HepG2 (cell line): ENCODE measurements around the gene ZDHHC14. TPM values are rescaled to one million over a fixed set of nuclear protein-coding genes. Genes with fewer than 3 reads are reported as not detected.

Experiments
- ATAC-seq: fragments of 200-7000 bp; cut with Tn5 transposase; 3 replicates; pipeline ENCODE4 v1.9.1; 2020; ENCODE audit warnings: mild to moderate bottlenecking, moderate library complexity
- BruUV-seq: library from RNA; stranded (reverse); fragments of 400-500 nt; replicated peaks from 2 replicates; lab custom pipeline; 2021; lab: Mats Ljungman, UMichigan
- CTCF ChIA-PET: fragments of 300-600 bp; formaldehyde crosslinking; extraction: SDS; loops from one replicate; lab custom pipeline; 2021; ENCODE audit warnings: low total read pairs, inconsistent platforms, low intra/inter-chr PET ratio; lab: Yijun Ruan, JAX
- POLR2A ChIA-PET: fragments of 350-600 bp; sonication (Branson Sonifier 250); formaldehyde crosslinking; loops from one replicate; lab custom pipeline; 2020; ENCODE audit warnings: antibody characterized with exemption, inconsistent platforms; lab: Yijun Ruan, JAX
- DNase-seq: peaks from one replicate; pipeline ENCODE4 v3.0.0-alpha.2; 2015; ENCODE audit warnings: low spot score
- FAIRE-seq: peaks from 3 replicates; lab custom pipeline; 2011; peaks lifted over from hg19 to GRCh38; lab: Jason Lieb, UNC
- H2AFZ ChIP-seq: one replicate; pipeline ENCODE4 v1.6.1; 2011; ENCODE audit warnings: low read length, inconsistent platforms
- H3K27ac ChIP-seq: fragments of 300-600 bp; 3 replicates; pipeline ENCODE4 v1.8.0; 2011; ENCODE audit warnings: mixed run types, mild to moderate bottlenecking, mixed read lengths, low read length, inconsistent platforms; ENCODE audit not compliant: insufficient read depth; ENCODE audit errors: extremely low read length
- H3K27me3 ChIP-seq, 2 experiments: fragments of 200-600 bp in 1 of 2; 2 replicates in 1 of 2; 3 replicates in 1 of 2; pipeline versions ENCODE4 v1.6.0 to v1.8.0; 2011; ENCODE audit warnings: low read length in 2 of 2, mild to moderate bottlenecking in 2 of 2, moderate library complexity in 2 of 2, inconsistent platforms in 1 of 2; ENCODE audit not compliant: insufficient read depth in 2 of 2, control insufficient read depth in 1 of 2
- H3K36me3 ChIP-seq, 2 experiments: fragments of 200-600 bp in 1 of 2; replicated peaks in 1 of 2; 2 replicates in 1 of 2; 3 replicates in 1 of 2; pipeline versions ENCODE4 v1.5.1 to v1.8.0; 2011; ENCODE audit warnings: low read length in 2 of 2, inconsistent platforms in 1 of 2; ENCODE audit not compliant: insufficient read depth in 2 of 2, control insufficient read depth in 1 of 2
- H3K4me1 ChIP-seq: 2 replicates; pipeline ENCODE4 v1.5.1; 2012; ENCODE audit warnings: low read length, inconsistent platforms; ENCODE audit not compliant: insufficient read depth
- H3K4me2 ChIP-seq: 2 replicates; pipeline ENCODE4 v1.6.0; 2011; ENCODE audit warnings: low read depth, low read length, inconsistent platforms
- H3K4me3 ChIP-seq, 3 experiments: fragments of 200-600 bp in 1 of 3; sonication (generic), shearing (Covaris generic) in 1 of 3; replicated peaks in 1 of 3; 2 replicates each; pipeline ENCODE4 v1.5.1; 2011 to 2016; ENCODE audit warnings: low read length in 3 of 3, inconsistent platforms in 2 of 3, low read depth in 2 of 3, mild to moderate bottlenecking in 2 of 3, control low read depth in 1 of 3, mixed read lengths in 1 of 3; ENCODE audit not compliant: insufficient read depth in 1 of 3
- H3K79me2 ChIP-seq: one replicate; pipeline ENCODE4 v1.6.1; 2011; ENCODE audit warnings: low read length, inconsistent platforms; ENCODE audit not compliant: insufficient read depth
- H3K9ac ChIP-seq: 2 replicates; pipeline ENCODE4 v1.6.0; 2011; ENCODE audit warnings: mild to moderate bottlenecking, low read depth, low read length, inconsistent platforms; ENCODE audit not compliant: insufficient read depth
- H3K9me3 ChIP-seq: 2 replicates; pipeline ENCODE4 v1.5.1; 2012; ENCODE audit warnings: mild to moderate bottlenecking, low read length
- H4K20me1 ChIP-seq: 2 replicates; pipeline ENCODE4 v1.6.0; 2011; ENCODE audit warnings: inconsistent platforms, mild to moderate bottlenecking, low read length, moderate library complexity; ENCODE audit not compliant: insufficient read depth
- BATF2 ChIP-seq: sonication (generic); formaldehyde crosslinking; IDR thresholded peaks from 2 replicates; pipeline ENCODE4 v1.8.0; 2022; ENCODE audit warnings: mild to moderate bottlenecking, missing genetic modification reagents, moderate library complexity
- CTCF ChIP-seq: sonication (generic); formaldehyde crosslinking; IDR thresholded peaks from 2 replicates; pipeline ENCODE4 v1.5.0; 2020; ENCODE audit warnings: mild to moderate bottlenecking, missing genetic modification reagents, moderate library complexity
- PHF5A ChIP-seq: IDR thresholded peaks from one replicate; pipeline ENCODE4 v1.6.1; 2018; ENCODE audit warnings: low read depth, missing genetic modification reagents; ENCODE audit not compliant: unreplicated experiment
- PPARG ChIP-seq: conservative IDR thresholded peaks from 2 replicates; pipeline ENCODE4 v1.6.1; 2016; ENCODE audit warnings: missing biosample characterization, missing genetic modification reagents
- RBFOX2 ChIP-seq: fragments of 200-400 bp; formaldehyde crosslinking; IDR thresholded peaks from 2 replicates; pipeline ENCODE4 v1.6.1; 2017; ENCODE audit warnings: low read depth, mild to moderate bottlenecking, low read length
- STAG1 ChIP-seq: sonication (generic); formaldehyde crosslinking; IDR thresholded peaks from 2 replicates; pipeline ENCODE4 v1.4.0; 2020; ENCODE audit warnings: missing genetic modification reagents
- TBL1XR1 ChIP-seq: fragments of 150-350 bp; IDR thresholded peaks from 2 replicates; pipeline ENCODE4 v1.6.1; 2014; ENCODE audit warnings: borderline replicate concordance, low read length; ENCODE audit not compliant: partially characterized antibody
- TEAD3 ChIP-seq: optimal IDR thresholded peaks from 2 replicates; pipeline ENCODE3; 2016; ENCODE audit warnings: borderline replicate concordance
- TFAP4 ChIP-seq: sonication (generic); IDR thresholded peaks from 2 replicates; pipeline ENCODE4 v1.6.1; 2016; ENCODE audit warnings: low read depth, borderline replicate concordance
- ZBTB26 ChIP-seq: IDR thresholded peaks from 2 replicates; pipeline ENCODE4 v1.6.1; 2016; ENCODE audit warnings: missing compliant biosample characterization, missing genetic modification reagents, borderline replicate concordance
- ZNF740 ChIP-seq: sonication (generic); formaldehyde crosslinking; IDR thresholded peaks from 2 replicates; pipeline ENCODE4 v1.4.0; 2020; ENCODE audit warnings: missing genetic modification reagents
- ZNF891 ChIP-seq: sonication (generic); formaldehyde crosslinking; IDR thresholded peaks from 2 replicates; pipeline ENCODE4 v1.5.0; 2020; ENCODE audit warnings: mild to moderate bottlenecking, missing genetic modification reagents
- WGBS: methylation state at CpG from one replicate; pipeline ENCODE4 v1.1.6; 2017; ENCODE audit warnings: low lambda C conversion rate; 5-methylcytosine and 5-hydroxymethylcytosine counted together
- in situ Hi-C: cut with HindIII; loops from 2 replicates; pipeline ENCODE4 v1.10.0; 2017; ENCODE audit warnings: low pct_unique_long_range_greater_than_20kb; ENCODE audit not compliant: extremely low pct_ligation_motif_present
- intact Hi-C: fragments of 100-400 bp; cut with micrococcal nuclease; formaldehyde crosslinking; loops from one replicate; pipeline ENCODE4 v1.10.0; 2022; ENCODE audit not compliant: unreplicated experiment
- polyA plus RNA-seq, 8 experiments: library from polyadenylated mRNA; depleted of rRNA in 3 of 8; stranded (reverse) in 7 of 8; unstranded in 1 of 8; fragments of >200 nt; fragmentation: Illumina TruSeq in 4 of 8; extraction: Trizol in 4 of 8; gene quantifications; 2 replicates each; pipeline versions ENCODE4 v1.2.1 to v1.2.3, GENCODE V29; 2011 to 2016; ENCODE audit warnings: low read depth in 4 of 8, missing spikeins in 1 of 8, mixed read lengths in 1 of 8; ENCODE audit not compliant: insufficient read depth in 1 of 8
- total RNA-seq, 5 experiments: library from RNA; depleted of rRNA; stranded (reverse); fragments of >200 nt; fragmentation: Illumina TruSeq; extraction: Trizol; gene quantifications; 2 replicates each; pipeline ENCODE4 v1.2.3, GENCODE V29; 2016; ENCODE audit warnings: low read depth in 1 of 5

Gene ZDHHC14
- total and polyA plus RNA-seq, 2 of the 13 experiments (the other 11 are each of a cell fraction or from before 2014, with no cell fraction given): 3.7 to 9.5 TPM

GRCh38 chr6:157614026-157614568 is 233.1 kb downstream of the ZDHHC14 start (continued):
- TF ChIP-seq BATF2 (CRISPR knock-in tag) (no peak), TEAD3 (CRISPR knock-in tag) (peak; percentile 8), PHF5A (peak; percentile 8), TFAP4 (peak; percentile 68), ZBTB26 (CRISPR knock-in tag) (no peak), TBL1XR1 (no peak), ZNF740 (CRISPR knock-in tag) (peak; percentile 88)
- TF ChIP-seq, all 625 proteins: peak for 27

- POLR2A ChIA-PET: no interaction called here
- no peak for ATAC-seq
Observed at GRCh38 chr6:157615420-157615769, 234.4 kb downstream of the ZDHHC14 start.

More at GRCh38 chr6:157615420-157615769, 234.4 kb downstream of the ZDHHC14 start:
- CTCF ChIA-PET: interaction anchor here (0.6 kb wide), 1 partner anchor 258 kb away, joined by 3 read pairs; no protein-coding TSS in a partner anchor
- Histone ChIP-seq H3K27me3 (no peaks in the 10 kb centered on the region), H3K79me2 (no peaks in the 10 kb centered on the region), H4K20me1 (no peaks in the 10 kb centered on the region), H2AFZ (no peak overlapping the region), H3K9ac (no peak overlapping the region), H3K9me3 (no peaks in the 10 kb centered on the region), H3K4me2 (no peak overlapping the region), H3K27ac (peak overlapping the region; percentile 68), H3K36me3 (no peaks in the 10 kb centered on the region), H3K4me3 (no peak overlapping the region), H3K4me1 (peaks cover 37% of the 10 kb centered on the region)
- peak; percentile 62; the same call in 1 of the 2 replicates for TF ChIP-seq PPARG (CRISPR knock-in tag)
- TF ChIP-seq RBFOX2: no peak
- no peak for TF ChIP-seq ZNF891 (CRISPR knock-in tag)
- TF ChIP-seq STAG1 (CRISPR knock-in tag): peak; percentile 49
- TF ChIP-seq CTCF (CRISPR knock-in tag): peak; percentile 57
- no TSS peak for BruUV-seq
- in situ Hi-C loops (no loop called here), intact Hi-C loops (loop anchor here (2.0 kb wide), 1 partner anchor 51 kb away; no protein-coding TSS in a partner anchor)
- WGBS: 87% methylated on average over 4 of the region's 4 CpGs
- DNase-seq (no peak), FAIRE-seq (no peak)
